ENCODE results near the gene PACSIN1.

Gene PACSIN1

GRCh38 chr6:34569361-34569973, 103.6 kb downstream of the PACSIN1 start:
- no peaks in the 10 kb centered on the region for H3K9me3 ChIP-seq (ENCODE audit: control insufficient read depth, insufficient read depth, low read depth, low read length)
- H3K36me3 ChIP-seq (ENCODE audit: control insufficient read depth, insufficient read depth, low read length), result no peaks in the 10 kb centered on the region
- H3K4me1 ChIP-seq (ENCODE audit: control insufficient read depth, insufficient read depth, low read length), result peaks cover 22% of the 10 kb centered on the region
- H3K27me3 ChIP-seq (ENCODE audit: control insufficient read depth, insufficient read depth, low read length), result no peaks in the 10 kb centered on the region
- H3K9ac ChIP-seq (ENCODE audit: low read length), result no peak overlapping the region
- no peak overlapping the region for H3K27ac ChIP-seq (ENCODE audit: low read depth, low read length)
- H3K4me3 ChIP-seq (ENCODE audit: low read depth, low read length), result no peak overlapping the region

- Histone ChIP-seq H3K27me3 (ENCODE audit: control insufficient read depth, insufficient read depth, low read length) (no peaks in the 10 kb centered on the region), H3K27ac (ENCODE audit: low read depth, low read length) (no peak overlapping the region), H3K9ac (ENCODE audit: low read length) (no peak overlapping the region), H3K36me3 (ENCODE audit: control insufficient read depth, insufficient read depth, low read length) (no peaks in the 10 kb centered on the region), H3K9me3 (ENCODE audit: control insufficient read depth, insufficient read depth, low read depth, low read length) (no peaks in the 10 kb centered on the region), H3K4me3 (ENCODE audit: low read depth, low read length) (no peak overlapping the region), H3K4me1 (ENCODE audit: control insufficient read depth, insufficient read depth, low read length) (peaks cover 30% of the 10 kb centered on the region)
Measured at GRCh38 chr6:34570066-34570833, 104.4 kb downstream of the PACSIN1 start.

DNA sequence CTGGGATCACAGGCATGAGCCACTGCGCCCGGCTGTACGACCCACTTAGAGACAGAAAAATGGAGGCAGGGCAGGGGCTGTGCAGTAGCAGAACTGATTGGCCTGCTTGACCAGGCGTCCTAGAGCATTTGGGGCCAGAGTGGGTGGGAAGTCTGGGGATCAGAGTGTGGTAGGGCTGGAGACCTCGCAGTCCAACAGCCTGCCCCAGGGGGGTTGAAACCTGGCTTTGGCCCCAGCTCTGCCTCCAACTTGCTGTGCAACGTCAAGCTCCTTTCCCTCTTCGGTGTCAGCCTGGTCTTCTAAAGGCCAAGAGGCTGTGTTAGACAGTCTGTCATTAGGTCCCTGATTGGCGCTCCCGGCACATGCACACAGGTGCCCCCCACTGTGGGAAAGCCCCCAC, 105.5 kb downstream of the PACSIN1 start:
- H3K27ac ChIP-seq (ENCODE audit: low read depth, low read length), result no peak overlapping the region
- no peak overlapping the region for H3K4me3 ChIP-seq (ENCODE audit: low read depth, low read length)
- H3K9me3 ChIP-seq (ENCODE audit: control insufficient read depth, insufficient read depth, low read depth, low read length), result no peaks in the 10 kb centered on the region
- H3K9ac ChIP-seq (ENCODE audit: low read length), result no peak overlapping the region
- no peaks in the 10 kb centered on the region for H3K27me3 ChIP-seq (ENCODE audit: control insufficient read depth, insufficient read depth, low read length)
- H3K4me1 ChIP-seq (ENCODE audit: control insufficient read depth, insufficient read depth, low read length), result peaks cover 39% of the 10 kb centered on the region
- H3K36me3 ChIP-seq (ENCODE audit: control insufficient read depth, insufficient read depth, low read length), result no peaks in the 10 kb centered on the region

DNA sequence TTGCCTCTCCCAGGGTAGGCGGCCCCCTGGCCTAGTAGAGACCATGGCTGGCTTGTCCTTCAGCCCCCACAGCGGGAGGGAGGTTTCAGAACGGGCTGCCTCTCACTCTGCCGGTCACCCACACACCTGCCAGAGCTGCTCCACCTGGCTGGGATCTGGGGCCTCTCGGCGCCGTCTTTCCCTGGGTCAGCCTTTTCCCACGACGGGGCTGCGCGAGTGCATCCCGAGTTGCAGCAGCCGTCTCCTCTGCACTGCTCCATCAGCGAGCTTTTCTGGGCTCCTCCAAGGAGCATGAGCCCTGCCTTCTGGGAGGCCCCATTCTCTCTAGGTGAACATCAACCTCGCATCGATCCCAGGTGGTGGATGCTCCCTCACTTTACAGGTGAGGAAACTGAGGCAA, 106.1 kb downstream of the PACSIN1 start:
- Histone ChIP-seq H3K36me3 (ENCODE audit: control insufficient read depth, insufficient read depth, low read length) (no peaks in the 10 kb centered on the region), H3K27ac (ENCODE audit: low read depth, low read length) (no peak overlapping the region), H3K9ac (ENCODE audit: low read length) (no peak overlapping the region), H3K4me1 (ENCODE audit: control insufficient read depth, insufficient read depth, low read length) (peaks cover 35% of the 10 kb centered on the region), H3K27me3 (ENCODE audit: control insufficient read depth, insufficient read depth, low read length) (no peaks in the 10 kb centered on the region), H3K9me3 (ENCODE audit: control insufficient read depth, insufficient read depth, low read depth, low read length) (no peaks in the 10 kb centered on the region), H3K4me3 (ENCODE audit: low read depth, low read length) (no peak overlapping the region)

- Histone ChIP-seq H3K36me3 (ENCODE audit: control insufficient read depth, insufficient read depth, low read length) (no peaks in the 10 kb centered on the region), H3K27ac (ENCODE audit: low read depth, low read length) (no peak overlapping the region), H3K9me3 (ENCODE audit: control insufficient read depth, insufficient read depth, low read depth, low read length) (no peaks in the 10 kb centered on the region), H3K27me3 (ENCODE audit: control insufficient read depth, insufficient read depth, low read length) (no peaks in the 10 kb centered on the region), H3K4me3 (ENCODE audit: low read depth, low read length) (no peak overlapping the region), H3K9ac (ENCODE audit: low read length) (no peak overlapping the region), H3K4me1 (ENCODE audit: control insufficient read depth, insufficient read depth, low read length) (peaks cover 31% of the 10 kb centered on the region)
Measured at GRCh38 chr6:34572585-34572984, 106.7 kb downstream of the PACSIN1 start.

GRCh38 chr6:34573567-34574183, 107.8 kb downstream of the PACSIN1 start:
- H3K4me1 ChIP-seq (ENCODE audit: control insufficient read depth, insufficient read depth, low read length), result peaks cover 23% of the 10 kb centered on the region
- H3K9ac ChIP-seq (ENCODE audit: low read length), result no peak overlapping the region
- H3K9me3 ChIP-seq (ENCODE audit: control insufficient read depth, insufficient read depth, low read depth, low read length), result no peaks in the 10 kb centered on the region
- H3K27me3 ChIP-seq (ENCODE audit: control insufficient read depth, insufficient read depth, low read length), result no peaks in the 10 kb centered on the region
- no peak overlapping the region for H3K4me3 ChIP-seq (ENCODE audit: low read depth, low read length)
- no peak overlapping the region for H3K27ac ChIP-seq (ENCODE audit: low read depth, low read length)
- H3K36me3 ChIP-seq (ENCODE audit: control insufficient read depth, insufficient read depth, low read length), result no peaks in the 10 kb centered on the region

GRCh38 chr6:34574647-34575293, 108.9 kb downstream of the PACSIN1 start:
- H3K36me3 ChIP-seq (ENCODE audit: control insufficient read depth, insufficient read depth, low read length), result no peaks in the 10 kb centered on the region
- H3K4me3 ChIP-seq (ENCODE audit: low read depth, low read length), result no peak overlapping the region
- H3K27ac ChIP-seq (ENCODE audit: low read depth, low read length), result no peak overlapping the region

DNA sequence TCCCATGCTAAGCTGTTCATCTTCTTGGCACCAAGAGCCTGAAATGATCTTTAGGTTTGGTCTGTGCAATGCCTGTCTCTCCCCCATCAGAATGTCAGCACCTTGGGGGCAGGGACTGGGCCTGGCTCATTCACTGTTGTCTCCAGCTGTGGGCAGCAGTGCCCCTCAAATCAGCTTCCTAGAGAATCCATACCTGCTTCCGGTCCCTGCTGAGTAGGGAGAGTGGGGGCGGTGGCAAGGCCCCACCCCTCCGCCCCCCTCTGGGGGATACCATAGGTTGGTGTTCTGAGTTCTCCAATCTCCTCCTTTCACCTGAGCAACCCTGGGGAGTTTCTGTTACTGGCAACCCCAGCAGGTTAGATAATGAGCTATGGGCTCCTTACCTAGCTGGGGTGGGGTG, 109.5 kb downstream of the PACSIN1 start:
- Histone ChIP-seq H3K4me1 (ENCODE audit: control insufficient read depth, insufficient read depth, low read length) (peaks cover 20% of the 10 kb centered on the region), H3K9ac (ENCODE audit: low read length) (no peak overlapping the region), H3K27ac (ENCODE audit: low read depth, low read length) (no peak overlapping the region), H3K36me3 (ENCODE audit: control insufficient read depth, insufficient read depth, low read length) (no peaks in the 10 kb centered on the region), H3K27me3 (ENCODE audit: control insufficient read depth, insufficient read depth, low read length) (no peaks in the 10 kb centered on the region), H3K4me3 (ENCODE audit: low read depth, low read length) (no peak overlapping the region), H3K9me3 (ENCODE audit: control insufficient read depth, insufficient read depth, low read depth, low read length) (no peaks in the 10 kb centered on the region)

More at GRCh38 chr6:34574647-34575293, 108.9 kb downstream of the PACSIN1 start:
- Histone ChIP-seq H3K9ac (ENCODE audit: low read length) (no peak overlapping the region), H3K9me3 (ENCODE audit: control insufficient read depth, insufficient read depth, low read depth, low read length) (no peaks in the 10 kb centered on the region), H3K4me1 (ENCODE audit: control insufficient read depth, insufficient read depth, low read length) (peaks cover 20% of the 10 kb centered on the region), H3K27me3 (ENCODE audit: control insufficient read depth, insufficient read depth, low read length) (no peaks in the 10 kb centered on the region)

GRCh38 chr6:34576286-34576955, 110.5 kb downstream of the PACSIN1 start:
- H3K27ac ChIP-seq (ENCODE audit: low read depth, low read length), result no peak overlapping the region
- peaks cover 22% of the 10 kb centered on the region for H3K4me1 ChIP-seq (ENCODE audit: control insufficient read depth, insufficient read depth, low read length)
- no peaks in the 10 kb centered on the region for H3K27me3 ChIP-seq (ENCODE audit: control insufficient read depth, insufficient read depth, low read length)
- no peaks in the 10 kb centered on the region for H3K9me3 ChIP-seq (ENCODE audit: control insufficient read depth, insufficient read depth, low read depth, low read length)
- H3K36me3 ChIP-seq (ENCODE audit: control insufficient read depth, insufficient read depth, low read length), result no peaks in the 10 kb centered on the region
- no peak overlapping the region for H3K9ac ChIP-seq (ENCODE audit: low read length)
- no peak overlapping the region for H3K4me3 ChIP-seq (ENCODE audit: low read depth, low read length)

GRCh38 chr6:34578445-34579262, 112.8 kb downstream of the PACSIN1 start:
- H3K36me3 ChIP-seq (ENCODE audit: control insufficient read depth, insufficient read depth, low read length), result no peaks in the 10 kb centered on the region
- no peaks in the 10 kb centered on the region for H3K27me3 ChIP-seq (ENCODE audit: control insufficient read depth, insufficient read depth, low read length)
- H3K9me3 ChIP-seq (ENCODE audit: control insufficient read depth, insufficient read depth, low read depth, low read length), result no peaks in the 10 kb centered on the region
- no peak overlapping the region for H3K4me3 ChIP-seq (ENCODE audit: low read depth, low read length)
- no peak overlapping the region for H3K27ac ChIP-seq (ENCODE audit: low read depth, low read length)
- no peak overlapping the region for H3K9ac ChIP-seq (ENCODE audit: low read length)
- H3K4me1 ChIP-seq (ENCODE audit: control insufficient read depth, insufficient read depth, low read length), result peaks cover 22% of the 10 kb centered on the region
